Activated effector memory CD4-positive, alpha-beta T cell treated with anti-CD3 and anti-CD28 coated beads, Interleukin-2, amount 50 U/mL, for 16 hours (primary cell): ENCODE measurements around the gene RASGRP2.

ENCODE experiments used
- DNase-seq: peaks from one replicate; pipeline ENCODE4 v3.0.0-alpha.2; 2020

RASGRP2 gene

GRCh38 chr11:64755681-64756361 lies 11.9 kb upstream of the RASGRP2 start:
- DNase-seq = peak; percentile 60

DNA sequence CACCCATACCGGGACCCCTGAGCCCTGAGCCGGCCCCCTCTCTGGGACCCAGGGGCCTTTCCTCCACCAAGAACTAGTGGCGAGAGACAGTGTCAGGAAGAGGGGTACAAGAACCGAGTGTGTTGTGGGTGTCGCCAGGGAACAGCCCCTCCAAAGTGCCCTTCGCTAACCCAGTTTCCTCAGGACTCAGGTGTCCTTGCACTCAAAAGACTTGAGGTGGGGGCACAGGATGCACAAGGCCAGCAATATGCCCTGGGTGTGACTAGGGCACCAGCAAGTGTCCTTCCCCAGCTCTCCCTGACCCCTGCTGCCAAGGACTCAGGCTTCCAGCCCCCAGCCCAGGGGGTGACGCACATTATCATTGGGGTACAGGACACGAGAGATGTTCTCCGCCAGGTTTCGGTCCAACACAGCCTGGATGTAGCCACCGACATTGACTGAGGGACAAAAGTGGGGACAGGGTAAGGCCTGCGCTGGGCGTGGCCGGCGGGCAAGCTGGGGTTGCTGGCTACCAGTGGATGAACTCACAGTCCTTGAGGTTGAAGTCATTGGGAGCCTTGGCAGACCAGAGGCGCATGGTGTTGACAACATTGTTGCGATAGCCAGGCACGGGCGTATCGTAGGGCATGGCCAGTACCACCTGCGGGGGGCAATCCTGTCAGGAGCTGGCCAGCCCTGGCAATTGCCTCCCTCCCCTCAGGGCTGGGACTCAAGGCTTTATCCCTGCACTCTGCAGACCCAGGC lies 11.1 kb upstream of the RASGRP2 start:
- peak; percentile 61 for DNase-seq

- no peak for DNase-seq
Measured at GRCh38 chr11:64754124-64754918, 10.4 kb upstream of the RASGRP2 start.

GRCh38 chr11:64753380-64754123 lies 9.6 kb upstream of the RASGRP2 start:
- DNase-seq = no peak

- DNase-seq = no peak
Measured at GRCh38 chr11:64753019-64753379, 9.1 kb upstream of the RASGRP2 start.

DNA sequence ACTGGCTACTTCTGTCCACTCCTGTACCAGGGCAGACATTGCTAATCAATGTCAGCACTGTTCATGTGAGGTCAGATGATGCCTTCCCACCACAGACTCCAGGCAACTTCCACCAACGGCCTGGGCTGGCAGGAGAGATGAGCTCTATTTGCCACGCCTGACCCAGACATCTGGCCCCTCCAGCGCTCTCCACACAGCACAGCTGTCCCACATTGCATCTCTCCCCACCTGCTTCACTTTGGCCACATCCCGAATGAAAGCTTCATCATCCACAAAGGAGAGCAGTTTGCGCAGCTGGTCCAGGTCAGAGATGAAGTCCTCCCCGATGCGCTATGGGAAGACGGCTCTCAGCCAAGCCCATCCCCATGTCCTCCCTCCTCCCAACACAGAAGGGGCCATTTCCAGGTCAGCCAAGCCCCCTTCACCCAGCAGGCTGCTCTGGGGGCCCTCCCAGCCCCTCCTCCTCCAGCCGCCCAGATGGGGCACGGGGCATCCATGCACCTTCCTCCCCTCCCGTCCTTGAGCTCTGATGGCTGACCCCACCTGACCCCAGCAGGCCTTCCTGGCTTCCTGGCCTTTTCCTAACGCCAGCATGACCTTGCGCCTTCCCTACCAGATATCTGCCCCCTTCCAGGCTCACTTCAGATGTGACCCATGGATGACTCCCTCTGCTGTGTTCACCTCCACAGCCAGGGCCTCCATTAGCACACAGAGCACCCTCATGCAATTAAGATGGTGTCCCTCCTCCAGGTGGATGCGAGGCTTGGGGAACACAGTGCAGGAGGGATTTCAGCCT lies 8.4 kb upstream of the RASGRP2 start:
- no peak for DNase-seq

DNA sequence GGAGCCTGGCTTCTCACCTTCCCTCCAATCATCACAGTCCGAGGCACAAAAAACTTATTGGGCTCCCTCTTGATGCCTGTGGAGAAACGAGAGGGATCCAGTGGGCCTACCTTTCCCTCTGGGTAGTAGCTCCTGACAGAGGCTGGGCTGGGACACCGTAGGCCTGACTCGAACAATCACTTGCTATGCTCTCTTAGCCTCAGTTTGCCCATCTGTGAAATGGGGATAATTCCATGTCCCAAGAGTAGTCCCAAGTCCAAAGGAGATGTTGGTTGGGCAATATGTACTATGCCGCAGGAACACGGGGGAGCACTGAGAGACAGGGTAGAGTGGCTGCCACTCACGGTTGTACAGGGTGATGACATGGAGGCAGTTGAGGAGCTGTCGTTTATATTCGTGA lies 7.6 kb upstream of the RASGRP2 start:
- DNase-seq = no peak

DNA sequence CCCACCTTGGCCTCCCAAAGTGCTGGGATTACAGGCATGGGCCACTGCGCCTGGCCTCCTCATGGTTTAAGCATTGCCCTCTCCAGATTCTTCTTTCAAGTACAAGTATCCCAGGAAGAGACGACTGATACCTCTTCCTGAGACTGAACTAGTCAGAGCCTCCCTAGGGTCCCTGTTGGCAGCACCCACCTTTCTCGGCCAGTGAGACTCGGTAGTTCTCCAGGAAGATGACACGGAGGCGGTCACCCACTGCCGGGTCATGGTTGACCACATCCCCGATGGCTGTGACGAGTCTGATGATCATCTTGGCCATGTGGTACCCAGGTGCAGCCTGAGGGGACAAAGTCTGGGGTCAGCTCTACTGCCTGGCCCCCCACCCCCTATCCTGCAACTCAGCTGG lies 7.2 kb upstream of the RASGRP2 start:
- DNase-seq = no peak

DNA sequence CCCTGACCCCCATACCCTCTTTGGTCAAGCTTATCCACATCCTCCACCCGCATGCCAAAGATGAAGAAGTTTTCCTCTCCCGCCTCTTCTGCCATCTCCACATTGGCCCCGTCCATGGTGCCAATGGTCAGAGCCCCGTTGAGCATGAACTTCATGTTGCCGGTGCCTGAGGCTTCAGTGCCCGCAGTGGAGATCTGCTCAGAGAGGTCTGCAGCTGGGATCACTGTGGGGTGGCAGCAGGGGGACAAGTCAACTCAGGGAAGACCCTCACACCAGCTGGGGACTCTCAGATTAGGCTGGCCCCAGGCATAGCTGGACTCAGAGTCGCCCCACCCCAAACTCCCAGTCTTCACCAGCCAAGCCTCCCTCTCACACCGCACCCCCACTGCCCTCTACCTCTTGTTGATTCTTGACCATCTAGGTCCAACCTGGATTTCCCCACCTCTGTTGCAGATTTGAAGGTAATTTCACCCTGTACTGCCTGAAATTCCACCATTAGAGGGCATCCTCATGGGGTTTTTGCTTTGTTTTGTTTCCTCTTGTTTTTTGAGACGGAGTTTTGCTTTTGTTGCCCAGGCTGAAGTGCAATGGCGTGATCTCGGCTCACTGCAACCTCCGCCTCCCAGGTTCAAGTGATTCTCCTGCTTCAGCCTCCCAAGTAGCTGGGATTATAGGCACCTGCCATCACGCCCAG lies 6.6 kb upstream of the RASGRP2 start:
- no peak for DNase-seq

GRCh38 chr11:64747961-64748665 lies 4.2 kb upstream of the RASGRP2 start:
- DNase-seq = no peak

DNA sequence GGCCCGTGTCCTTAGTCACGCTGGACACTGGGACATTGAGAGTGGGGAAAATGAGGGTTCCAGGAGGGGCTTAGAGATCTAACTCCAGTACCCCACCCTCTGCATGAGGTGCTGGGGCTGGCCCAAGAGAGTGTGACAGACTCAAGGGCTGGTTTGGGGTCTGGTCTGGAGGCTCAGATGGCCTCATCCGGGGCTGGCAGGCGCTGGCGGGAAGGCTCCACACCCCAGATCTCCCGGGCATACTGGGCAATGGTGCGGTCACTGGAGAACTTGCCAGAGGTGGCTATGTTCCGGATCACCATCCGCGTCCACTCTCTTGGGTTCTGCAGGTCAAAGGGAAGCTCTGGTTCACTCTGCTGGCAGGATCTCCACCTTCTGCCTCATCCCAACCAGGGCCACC lies 2.5 kb upstream of the RASGRP2 start:
- DNase-seq = no peak

DNA sequence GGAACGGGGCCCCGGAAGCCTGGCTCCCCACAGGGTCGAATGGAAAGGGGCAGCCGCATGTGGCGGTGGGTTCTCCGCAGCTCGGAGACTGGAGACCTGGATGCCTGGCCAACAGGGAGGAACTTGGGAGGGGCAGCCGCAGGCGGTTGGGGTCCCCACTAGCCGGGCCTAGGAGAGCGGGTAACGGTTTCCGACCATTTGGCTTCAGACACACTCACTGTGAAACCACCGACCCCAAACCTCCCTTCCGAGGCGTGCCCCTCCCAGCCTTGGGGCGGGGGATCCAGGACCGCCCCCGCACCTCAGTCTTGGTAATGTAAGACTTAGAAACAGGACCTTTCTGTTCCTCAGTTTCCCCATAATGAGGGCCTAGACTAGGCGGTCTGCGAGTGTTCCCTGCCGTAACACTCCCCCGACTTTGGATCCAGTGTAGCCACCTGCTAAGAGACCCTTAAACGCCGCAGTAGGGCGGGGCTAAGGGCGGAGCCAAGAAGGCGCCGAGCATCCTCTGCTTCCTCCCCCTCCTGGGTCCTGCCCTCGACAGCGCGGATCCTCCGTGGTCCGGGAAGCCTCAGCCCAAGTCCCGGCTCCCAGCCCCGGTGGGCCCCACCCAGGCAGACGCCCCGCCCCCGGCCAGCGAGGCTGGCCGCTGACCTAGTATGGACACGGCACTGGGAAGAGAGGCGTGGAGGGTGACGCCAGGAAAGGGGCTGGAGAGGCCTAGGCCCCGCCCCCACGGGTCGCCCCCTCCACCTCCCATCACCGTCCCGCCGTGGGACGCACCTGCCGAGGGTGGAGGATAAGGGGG lies 1.8 kb upstream of the RASGRP2 start:
- DNase-seq = peak; percentile 88

GRCh38 chr11:64745189-64745520 lies 1.2 kb upstream of the RASGRP2 start:
- DNase-seq = peak; percentile 90

GRCh38 chr11:64744544-64745188 lies 724 bp upstream of the RASGRP2 start:
- peak; percentile 81 for DNase-seq

GRCh38 chr11:64742889-64743590 lies 902 bp downstream of the RASGRP2 start:
- peak; percentile 93 for DNase-seq

DNA sequence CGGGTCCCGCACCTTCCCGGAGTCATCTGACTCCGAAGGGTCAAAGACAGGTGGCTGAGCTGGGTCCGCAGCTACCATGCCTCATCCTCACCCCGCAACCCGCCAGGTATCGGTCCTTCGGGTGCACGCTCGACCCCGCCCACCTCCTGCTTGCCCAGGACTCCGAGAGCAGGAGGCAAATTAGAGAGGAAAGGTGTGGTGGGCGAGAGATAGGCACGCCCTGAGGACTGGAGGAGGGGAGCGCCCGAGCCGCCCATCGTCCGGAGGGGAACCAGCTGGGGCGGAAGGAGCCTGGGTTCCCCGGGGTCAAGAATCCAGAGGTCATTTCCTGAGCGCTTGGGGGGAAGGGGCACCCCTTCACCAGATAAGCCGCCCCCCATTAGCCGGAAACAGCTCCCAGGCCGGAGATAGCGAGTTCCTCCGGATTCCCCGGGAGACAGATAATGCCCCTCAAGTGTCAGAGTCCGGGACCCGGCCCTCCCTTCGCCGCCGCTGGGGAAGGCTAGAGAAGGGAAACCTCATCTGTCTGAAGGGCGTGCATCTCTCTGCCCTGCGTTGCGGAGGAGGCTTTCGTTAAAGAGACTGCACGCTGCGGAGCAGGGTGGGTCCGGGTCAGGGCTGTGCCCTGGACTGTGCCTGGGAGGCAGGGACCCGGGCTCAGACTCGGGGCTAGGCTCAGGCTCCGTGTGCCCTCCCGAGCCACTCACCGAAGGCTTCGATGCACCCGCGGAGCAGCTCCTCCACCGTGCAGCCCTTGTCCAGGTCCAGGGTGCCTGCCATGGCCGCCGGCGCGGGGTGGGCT lies 1.7 kb downstream of the RASGRP2 start:
- DNase-seq = peak; percentile 75

DNA sequence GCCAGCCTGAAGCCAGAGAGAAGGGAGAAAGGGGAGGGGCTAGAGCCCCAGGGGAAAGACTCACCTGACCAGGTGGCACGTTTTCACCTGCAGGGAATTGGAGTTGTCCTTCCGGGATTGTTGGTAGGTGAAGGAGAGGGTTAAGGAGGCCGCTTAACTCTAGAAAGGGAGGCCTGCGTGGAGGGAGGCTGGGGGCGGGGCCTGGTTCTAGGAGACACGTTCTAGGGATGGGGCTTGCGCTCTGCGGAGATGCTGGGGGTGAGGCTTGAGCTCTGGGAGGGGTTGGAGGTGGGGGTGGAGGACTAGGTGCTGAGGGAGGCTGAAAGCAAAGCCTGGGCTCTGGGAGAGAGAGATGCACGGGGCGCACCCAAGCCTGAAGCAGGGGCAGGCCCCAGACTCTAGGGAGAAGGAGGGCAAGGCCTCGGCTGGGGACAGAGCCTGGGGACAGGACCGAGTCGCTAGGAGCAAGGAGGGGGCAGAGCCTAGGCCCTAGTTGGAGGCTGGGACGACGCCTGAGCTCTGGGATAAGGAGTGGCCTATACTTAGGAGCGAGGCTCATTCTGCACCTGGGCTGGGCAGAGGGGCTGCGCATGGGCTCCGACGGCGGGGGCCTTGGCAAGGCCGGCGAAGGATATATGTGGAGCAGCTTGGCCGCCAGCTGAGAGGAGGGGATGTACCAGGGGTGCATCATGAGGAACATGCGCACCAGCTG lies 2.4 kb downstream of the RASGRP2 start:
- no peak for DNase-seq
